Uterine smooth muscle cell (primary cell): ENCODE data around the gene CEP170B. TPM values are rescaled to one million over a fixed set of nuclear protein-coding genes. Genes with fewer than 3 reads are reported as not detected.

Experiments
- total RNA-seq: library from RNA; depleted of rRNA; stranded (reverse); fragments of >200 nt; gene quantifications from 2 replicates; pipeline ENCODE4 v1.2.3, GENCODE V29; 2014

The CEP170B gene
- total RNA-seq = 18.6 and 22.0 TPM in 2 replicates

DNA sequence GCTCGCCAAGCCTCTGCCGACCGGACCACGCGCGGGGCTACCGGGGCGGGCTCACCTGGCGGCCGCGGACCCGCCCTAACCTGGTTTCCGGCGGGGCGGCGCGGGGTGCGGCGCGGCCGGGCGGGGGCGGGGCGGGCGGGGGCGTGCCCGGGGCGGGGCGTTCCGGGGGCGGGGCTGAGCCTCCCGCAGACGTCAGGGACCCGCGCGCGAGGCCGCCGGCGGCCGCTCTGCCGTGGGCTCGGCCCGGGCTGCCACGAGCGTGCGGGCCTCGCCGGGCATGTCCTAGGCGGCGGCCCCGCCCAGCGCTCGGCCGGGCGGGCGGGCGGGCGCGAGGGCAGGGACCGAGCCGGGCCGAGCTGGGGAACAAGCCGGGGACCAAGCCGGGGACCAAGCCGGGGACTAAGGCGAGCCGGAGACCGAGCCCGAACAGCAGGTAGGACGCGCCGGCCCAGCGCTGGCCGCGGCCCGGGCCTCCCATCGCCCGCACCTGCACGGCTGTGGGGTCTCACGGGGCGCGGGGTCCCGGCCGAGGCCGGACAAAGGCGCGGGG lies at the start of gene CEP170B:
Gene CEP170B (plus strand): TSS at position 188 of the 550 bp plus-strand sequence. CDS start 3,183 bp downstream, outside the sequence.

DNA sequence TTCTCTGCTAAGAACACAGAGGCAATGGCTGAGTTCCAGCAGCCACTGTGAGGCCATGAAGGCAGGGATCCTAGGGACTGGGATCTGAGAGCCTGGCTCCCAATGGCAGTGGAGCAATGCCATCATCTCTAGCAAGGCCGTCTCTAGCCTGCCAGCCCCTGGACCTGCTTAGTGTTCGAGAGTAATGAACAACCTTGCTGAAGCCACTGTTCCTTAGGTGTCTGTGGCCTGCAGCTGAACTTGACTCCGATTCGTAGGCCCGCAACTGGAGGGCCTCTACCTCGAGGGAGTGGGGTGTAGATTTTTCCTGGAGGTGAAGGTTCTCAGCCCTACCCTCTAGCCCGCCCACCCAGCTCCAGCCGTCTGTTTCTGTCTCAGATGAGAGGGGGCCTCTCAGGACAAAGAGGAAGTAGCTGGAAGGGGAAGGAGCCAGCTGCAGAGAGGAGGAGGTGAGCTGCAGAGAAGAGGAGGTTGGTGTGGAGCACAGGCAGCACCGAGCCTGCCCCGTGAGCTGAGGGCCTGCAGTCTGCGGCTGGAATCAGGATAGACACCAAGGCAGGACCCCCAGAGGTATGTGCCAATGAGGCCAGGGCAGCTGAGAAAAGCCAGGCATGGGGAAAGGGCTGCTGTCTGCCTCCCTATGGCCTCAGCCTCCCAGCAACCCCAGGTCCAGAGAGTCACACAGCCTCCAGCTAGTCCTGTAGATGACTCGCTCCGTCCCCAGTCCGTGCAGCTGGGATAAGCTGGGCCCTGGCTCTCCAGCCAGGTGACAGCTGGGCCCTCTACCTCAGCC lies 59.5 kb downstream of the CEP170B start, which contains the start of gene PLD4:
Gene PLD4 (plus strand): TSS at position 459 of the 793 bp plus-strand sequence. CDS start 2,262 bp downstream, outside the sequence.

Other genes starting within 250 kb of the CEP170B start
- 39.4 and 46.8 TPM in 2 replicates for gene INF2, start 175.7 kb upstream of the CEP170B start, total RNA-seq
- 0.66 and 2.6 TPM in 2 replicates for gene ADSS1, start 141.0 kb upstream of the CEP170B start, total RNA-seq
- gene SIVA1, start 112.1 kb upstream of the CEP170B start, total RNA-seq = 158 and 284 TPM in 2 replicates
- gene AKT1, start 69.5 kb upstream of the CEP170B start, total RNA-seq = 180 and 203 TPM in 2 replicates
- gene ZBTB42, start 64.2 kb upstream of the CEP170B start, total RNA-seq = 2.7 and 3.1 TPM in 2 replicates
- under 0.01 and 0.22 TPM in 2 replicates for gene PLD4, start 59.6 kb downstream of the CEP170B start, total RNA-seq
- 91.9 and 197 TPM in 2 replicates for gene AHNAK2, start 113.1 kb downstream of the CEP170B start, total RNA-seq
- gene CLBA1, start 120.5 kb downstream of the CEP170B start, total RNA-seq = 8.0 and 16.7 TPM in 2 replicates
- gene CDCA4, start 155.8 kb downstream of the CEP170B start, total RNA-seq = 16.1 and 40.1 TPM in 2 replicates
- under 0.01 and 0.25 TPM in 2 replicates for gene GPR132, start 200.2 kb downstream of the CEP170B start, total RNA-seq